HG02678 (cell line): ENCODE results near the gene USP49.

Experiments used
- ATAC-seq: cut with Tn5 transposase; IDR thresholded peaks from one replicate; pipeline ENCODE4 v1.9.1; 2021; ENCODE audit warnings: mild to moderate bottlenecking, moderate library complexity; ENCODE audit not compliant: unreplicated experiment

USP49 gene

DNA sequence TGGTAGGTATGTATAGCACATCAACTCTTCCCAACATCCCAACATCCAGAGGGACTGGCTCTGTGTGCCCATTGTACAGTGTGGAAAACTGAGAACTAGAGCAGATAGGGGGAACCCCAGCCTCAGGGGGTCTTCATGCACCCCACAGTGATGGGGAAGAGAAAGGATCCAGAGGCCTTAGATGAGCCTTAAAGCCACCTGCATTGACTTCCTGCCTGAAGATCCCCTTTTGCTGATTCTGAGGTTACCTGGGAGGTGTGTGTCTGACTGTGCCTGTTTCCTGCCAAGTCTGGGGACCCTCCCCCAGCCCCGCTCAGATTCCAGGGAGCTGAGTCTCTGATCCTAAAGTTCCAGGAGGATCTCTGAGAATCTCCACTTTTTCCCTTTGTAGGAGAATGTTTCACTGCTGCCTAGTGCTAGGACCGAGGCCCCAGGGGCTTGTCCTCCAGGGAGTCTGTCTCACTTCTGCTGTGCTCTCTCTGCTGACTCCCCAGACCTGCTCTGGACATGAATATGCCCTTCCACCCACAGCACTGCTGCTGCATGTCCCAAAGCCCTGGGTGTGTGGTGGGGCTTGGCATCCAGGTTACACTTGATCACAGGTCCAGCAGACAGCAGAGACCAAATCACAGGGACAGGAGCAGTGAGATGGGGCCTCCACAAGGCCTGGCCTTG lies 135.1 kb downstream of the USP49 start:
- ATAC-seq = no peak

DNA sequence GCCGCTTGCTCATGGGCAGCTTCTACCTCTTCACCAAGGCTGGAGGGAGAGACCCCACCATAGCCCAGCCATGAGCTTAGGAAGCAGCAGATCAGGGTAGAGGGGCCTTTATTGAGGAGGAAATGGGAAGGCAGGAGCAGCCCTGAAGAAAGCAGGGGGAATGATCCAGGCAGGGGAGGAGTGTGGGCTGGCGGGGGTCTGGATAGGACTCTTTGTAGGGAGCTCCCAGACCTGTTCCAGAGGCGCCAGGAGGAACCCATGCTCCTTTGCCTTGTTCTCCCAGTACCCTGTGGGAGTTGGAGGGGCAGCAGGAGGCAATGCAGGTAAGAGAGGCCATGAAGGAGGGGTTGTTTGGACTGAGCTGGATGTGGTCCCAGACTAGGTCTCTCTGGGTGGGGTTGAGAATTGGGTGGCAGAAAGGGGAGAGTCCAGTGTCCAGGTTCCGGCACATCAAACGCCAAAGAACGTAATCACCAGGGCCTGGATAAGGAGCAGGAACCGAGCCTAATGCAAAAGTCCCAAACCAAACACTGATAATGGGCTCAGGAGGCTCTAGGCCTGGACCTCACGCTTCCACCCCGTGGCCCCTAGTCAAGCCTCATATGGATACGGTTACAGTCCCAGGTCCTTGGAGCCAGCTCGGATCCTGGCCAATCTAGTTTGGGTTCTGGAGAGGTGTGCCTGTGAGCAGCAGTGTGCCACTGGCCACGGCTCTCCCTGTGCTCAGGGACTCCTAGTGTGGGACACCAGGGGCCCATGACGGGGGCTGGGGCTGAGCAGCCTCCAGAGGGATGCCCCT lies 135.9 kb downstream of the USP49 start:
- no peak for ATAC-seq

DNA sequence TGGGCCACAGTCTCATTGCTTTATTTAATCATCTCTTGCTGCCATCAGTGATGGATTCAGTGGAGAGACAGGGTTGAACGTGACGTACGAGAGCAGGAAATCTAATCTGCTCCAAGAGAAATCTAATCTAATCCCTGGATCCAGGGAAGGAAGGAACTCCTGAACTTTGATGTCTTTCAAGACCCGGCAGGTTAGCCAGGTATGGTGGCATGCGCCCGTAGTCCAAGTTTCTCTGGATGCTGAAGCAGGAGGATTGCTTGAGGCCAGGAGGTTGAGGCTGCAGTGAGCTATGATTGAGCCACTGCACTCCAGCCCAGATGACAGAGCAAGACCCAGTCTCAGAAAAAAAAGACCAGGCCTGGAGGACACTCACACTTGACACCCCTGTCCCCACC lies 136.5 kb downstream of the USP49 start:
- ATAC-seq = no peak

DNA sequence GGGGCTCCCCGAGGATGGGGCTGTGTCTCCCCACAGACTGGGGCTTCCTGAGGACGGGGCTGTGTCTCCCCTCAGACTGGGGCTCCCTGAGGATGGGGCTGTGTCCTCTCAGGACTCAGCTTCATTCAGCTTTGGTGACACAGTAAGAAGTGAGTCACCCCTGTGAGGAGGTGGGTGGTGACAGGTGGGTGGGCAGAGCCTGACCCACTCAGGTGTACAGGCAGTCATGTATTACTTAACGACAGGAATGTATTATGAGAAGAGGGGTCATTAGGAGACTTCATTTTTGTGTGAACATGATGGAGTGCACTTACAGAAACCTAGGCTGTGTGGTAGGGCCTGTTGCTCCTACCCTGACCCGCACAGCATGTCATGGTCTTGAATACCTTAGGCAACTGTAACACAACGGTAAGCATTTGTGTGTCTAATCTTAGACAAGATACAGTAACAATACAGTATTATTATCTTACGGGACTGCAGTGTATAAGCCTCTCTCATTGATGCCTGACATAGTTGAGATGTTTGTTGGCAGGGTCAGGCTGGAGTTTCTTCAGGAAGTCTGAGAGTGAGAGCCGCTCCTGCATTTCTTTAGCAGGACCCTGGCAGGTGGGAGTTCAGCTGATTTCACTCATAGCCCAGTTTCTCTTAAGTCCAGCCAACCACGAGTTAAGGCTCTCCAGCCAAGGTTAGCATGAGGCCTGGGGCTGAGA lies 137.1 kb downstream of the USP49 start:
- ATAC-seq = no peak

DNA sequence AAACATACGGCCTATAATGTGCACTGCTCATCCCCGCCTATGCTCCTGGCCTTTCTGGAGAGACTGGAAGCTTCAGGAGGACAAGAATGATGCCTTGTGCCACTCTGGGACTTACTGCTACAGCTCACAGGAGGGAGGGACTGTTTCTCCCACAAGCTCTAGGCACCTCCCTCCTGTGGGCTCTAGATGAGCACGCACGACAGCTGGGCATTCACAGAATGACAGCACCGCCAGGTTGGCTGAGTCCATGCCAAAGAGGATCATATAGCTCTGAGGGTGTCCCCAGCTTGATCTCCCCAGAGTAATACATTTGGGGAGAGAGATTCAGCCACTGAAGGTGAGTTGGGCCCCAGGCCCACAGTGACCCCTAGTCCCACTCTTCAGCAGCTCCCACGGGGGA lies 137.9 kb downstream of the USP49 start:
- no peak for ATAC-seq

DNA sequence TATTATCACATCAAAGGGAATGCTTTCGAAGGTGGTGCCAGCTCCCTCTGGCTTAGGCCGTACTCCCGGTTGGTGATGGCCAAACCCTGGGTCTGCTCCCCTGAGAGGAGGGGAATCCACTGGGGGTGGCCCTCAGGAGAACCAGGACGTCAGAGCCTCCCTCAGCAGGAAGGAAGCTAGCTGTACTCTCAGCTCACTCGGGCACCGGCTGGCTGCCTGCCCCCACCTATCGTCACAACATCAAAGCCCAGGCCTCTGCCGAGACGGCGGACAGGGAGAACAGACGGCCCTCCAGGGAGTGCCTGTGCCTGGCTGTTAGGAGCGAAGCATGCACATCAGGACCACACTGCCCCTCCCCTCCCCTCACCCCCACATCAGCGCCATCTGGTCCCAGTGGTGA lies 138.8 kb downstream of the USP49 start:
- no peak for ATAC-seq

DNA sequence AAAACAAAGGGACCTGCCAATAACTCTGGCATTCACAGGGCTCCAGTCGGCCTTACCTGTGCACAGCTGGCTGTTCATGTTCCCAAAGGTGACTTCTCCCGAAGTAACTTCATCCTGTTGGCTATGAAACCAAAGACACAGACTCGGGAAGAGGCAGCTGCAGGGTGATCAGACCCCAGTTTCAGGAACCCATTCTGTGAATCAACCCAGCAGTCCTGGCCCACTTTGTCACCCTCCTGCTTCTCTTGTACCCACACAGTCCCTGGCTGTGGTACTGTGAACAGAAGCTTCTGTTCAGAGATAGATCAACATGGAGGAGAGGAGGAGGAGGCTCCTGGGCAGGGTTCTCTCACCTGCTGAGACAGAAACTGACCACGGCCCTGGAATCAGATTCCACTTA lies 139.3 kb downstream of the USP49 start:
- ATAC-seq = no peak

DNA sequence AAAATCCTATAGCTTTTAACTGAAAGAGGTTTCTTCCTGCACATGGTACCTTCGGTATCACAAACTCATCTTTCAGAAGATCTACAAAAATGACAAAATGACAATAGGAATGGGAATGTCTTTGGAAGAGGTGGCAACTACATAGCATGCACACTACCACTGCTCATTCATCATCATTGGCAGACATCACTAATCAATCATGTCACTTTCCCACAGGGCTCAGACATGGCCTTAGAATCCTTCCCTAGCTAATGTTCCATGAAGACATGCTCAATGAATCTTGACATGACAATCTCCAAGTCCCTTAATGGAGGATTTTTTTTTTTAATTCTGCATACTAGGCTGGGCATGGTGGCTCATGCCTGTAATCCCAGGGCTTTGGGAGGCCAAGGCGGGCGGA lies 144.8 kb downstream of the USP49 start:
- no peak for ATAC-seq

DNA sequence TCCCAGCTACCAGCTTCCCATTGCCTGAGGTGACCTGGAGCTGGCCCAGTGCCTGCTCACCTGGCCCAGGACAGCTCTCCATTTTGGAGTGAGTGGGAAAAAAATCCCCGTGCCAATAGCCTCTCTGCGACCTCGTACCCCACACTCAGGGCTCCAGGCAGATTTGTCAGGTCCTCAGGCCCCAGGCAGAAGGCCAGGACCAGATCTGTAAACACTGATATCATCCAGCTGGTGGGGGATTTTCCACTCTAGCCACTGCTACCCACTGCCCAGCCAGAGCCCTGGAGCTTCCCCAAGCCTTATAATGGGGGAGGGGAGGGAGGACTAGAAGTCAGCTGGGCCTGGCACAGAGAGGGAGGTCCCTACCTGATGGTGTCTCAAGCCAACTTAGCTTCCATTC lies 146.6 kb downstream of the USP49 start:
- ATAC-seq = no peak

DNA sequence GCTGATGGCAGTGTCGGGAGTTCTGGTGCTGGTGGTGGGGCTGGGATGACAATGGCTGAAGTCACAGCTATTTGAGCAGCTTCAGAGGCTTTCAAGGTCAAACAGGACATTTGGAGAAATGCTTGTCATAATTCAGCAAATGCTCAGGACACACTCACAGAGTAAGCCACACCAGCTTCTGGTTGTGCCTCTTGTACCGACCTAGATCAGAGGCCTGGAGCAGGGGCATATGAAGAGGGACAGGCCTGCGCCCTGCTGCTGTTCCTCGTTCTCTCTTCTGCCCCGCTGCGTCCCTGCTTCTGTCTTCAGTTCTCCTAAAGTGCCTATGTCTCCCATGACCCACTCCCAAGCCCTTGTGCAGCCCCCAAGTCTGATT lies 147.1 kb downstream of the USP49 start:
- no peak for ATAC-seq

DNA sequence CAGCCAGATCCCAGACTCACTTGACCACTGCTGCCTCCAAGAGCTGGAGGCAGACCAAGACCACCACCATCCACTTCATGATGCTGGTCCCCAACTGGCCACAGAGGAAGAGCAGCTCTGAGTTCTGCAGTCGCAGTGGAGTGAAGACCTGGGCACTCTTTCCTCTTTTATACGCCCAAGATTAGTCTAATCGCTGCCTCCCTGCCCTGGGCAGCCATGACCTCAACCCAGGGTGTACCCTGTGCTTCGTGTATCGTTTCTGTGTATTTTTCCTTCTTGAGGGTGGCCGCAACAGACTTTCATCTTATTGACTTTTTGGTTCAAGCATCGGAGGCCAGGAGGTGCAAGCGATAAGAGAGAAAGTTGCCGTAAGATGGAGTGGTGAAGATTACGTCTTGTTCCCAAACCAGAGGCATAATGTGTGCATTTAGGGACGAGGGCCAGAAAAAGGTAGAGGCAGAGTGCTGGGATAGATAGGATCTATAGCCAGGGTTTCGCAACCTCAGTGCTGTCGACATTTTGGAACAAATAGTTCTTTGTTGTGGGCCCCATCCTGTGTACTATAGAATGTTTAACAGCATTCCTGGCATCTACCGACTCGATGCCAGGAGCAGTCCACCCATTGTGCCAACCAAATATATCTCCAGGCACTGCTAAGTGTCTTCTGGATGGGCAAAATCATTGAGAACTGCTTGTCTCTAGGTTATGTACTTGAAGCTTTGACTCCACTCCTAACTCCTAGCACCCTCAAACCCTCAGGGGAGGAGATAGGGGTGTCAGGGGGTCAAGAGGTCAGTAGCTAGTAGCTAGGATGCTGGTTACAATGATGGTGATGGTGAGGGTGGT lies 147.7 kb downstream of the USP49 start, which contains the start of gene PGC:
Gene PGC (minus strand): TSS at position 142 of the 846 bp plus-strand sequence. CDS start 63 bp downstream, at position 79.
- ATAC-seq = no peak

DNA sequence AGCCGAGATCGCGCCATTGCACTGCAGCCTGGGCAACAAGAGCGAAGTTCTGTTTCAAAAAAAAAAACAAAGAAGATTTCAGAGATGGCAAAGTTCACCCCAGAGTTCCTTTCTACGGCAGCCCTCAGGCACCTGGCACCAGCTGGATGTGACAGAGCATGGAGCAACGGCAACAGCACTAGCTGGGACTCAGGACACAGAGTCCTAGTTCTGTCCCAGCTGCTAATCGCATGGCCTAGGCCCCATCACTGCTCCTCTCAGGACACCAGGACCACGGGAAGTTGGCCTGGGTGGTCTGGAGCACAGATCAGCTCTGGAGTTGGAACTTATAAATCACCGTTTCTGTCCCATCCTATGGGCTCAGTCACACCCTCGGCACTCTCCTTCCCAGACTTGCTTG lies 149.1 kb downstream of the USP49 start:
- ATAC-seq = no peak

DNA sequence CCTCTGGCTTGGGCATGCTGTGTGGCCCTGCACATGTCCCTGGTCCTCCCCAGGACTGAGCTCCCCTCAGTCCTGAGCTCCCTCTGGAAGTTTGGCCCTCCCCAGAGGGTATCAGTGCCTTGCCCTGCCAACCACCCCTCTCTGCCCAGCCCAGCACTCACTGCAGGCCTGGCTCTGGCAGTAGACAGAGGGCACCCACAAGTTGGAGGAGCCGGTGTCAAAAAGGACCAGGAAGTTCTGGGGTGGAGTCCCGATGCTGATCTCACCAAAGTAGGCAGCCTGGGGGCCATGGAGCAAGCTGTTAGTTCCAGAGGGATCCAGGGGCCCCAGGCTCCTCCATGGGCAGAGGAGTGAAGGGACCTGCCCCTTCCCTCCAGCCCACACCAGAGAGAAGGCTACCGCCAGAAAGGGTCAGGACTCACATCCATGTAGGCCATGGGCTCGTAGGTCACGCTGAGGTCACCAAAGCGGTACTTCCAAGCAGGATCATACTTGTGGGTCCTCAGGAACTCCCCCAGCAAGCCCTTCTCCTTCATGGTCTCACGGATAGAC lies 150.9 kb downstream of the USP49 start:
- no peak for ATAC-seq

DNA sequence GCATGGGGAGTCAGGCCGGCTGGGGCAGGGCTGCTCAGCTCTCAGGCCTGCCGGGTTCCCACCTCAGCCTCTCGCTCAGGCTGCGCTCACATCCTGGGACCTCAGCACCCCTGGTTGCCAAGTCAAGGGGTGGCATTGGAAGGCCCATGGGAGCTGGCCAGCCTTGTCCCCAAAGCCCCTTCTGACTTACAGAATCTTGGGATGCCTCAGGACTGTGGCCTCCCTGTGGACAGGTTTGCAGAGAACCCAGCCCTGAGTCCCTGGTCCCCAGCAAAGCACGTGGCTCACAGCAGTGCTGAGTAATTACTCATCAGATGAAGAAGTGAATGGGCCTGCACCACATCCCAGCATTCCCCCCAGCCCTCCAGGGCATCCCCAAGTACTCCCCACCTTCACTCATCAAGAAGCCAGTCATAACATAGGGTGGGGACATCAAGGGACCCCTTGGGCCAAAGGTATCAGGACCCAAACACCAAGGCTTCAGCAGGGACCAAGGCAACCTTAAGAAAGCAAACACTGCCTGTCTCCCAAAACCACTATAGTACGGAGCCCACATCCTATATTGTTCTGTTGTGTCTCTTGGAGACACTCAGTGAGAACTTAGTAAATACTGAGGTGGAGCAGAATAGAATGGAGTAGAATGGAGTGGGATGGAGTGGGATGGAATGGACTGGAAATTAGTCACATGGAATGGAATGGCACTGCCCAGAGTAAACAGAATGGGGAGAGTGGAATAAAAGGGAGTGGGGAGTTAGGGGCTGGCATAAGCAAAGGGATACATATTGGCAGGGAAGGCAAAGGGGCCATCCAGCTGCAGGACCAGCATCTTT lies 151.6 kb downstream of the USP49 start:
- ATAC-seq = no peak

DNA sequence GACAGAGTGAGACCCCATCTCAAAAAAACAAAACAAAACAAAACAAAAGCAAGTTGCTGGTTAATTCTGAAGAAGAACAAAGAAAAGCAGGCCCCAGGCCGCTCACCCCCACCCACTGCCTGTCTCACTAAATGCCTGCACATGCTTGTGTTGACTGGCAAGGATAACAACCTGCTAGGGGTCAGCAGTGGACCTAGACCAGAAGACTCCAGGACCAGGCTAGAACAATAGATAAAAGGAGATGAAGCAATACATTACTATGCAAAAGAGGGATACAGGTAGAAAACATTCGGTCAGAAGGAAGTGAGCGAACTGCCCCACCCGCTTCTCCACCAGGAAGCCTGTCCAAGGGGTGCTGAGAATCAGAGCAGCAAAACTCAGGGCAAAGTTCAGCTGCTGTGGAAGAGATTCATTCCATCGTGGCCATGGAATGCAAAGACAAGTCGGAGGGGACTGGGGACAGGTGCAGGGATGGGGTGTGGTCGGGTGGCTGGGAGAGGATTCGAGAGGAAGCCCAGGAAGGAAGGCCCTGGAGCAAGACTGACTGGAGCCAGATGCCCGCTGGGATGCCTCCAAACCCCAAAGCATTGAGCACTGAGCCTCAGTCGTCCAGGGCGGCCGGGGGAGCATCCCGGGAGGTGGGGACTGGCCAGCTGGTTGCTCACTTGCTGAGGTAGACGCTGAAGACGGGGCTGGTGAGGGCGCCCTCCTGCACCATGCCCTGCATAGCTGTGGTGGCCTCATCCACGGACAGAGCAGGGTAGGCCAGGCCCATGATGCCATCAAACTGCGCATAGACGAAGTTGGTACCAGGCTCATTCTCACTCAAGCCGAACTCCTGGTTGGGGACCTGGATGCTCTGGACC lies 153.3 kb downstream of the USP49 start:
- no peak for ATAC-seq

DNA sequence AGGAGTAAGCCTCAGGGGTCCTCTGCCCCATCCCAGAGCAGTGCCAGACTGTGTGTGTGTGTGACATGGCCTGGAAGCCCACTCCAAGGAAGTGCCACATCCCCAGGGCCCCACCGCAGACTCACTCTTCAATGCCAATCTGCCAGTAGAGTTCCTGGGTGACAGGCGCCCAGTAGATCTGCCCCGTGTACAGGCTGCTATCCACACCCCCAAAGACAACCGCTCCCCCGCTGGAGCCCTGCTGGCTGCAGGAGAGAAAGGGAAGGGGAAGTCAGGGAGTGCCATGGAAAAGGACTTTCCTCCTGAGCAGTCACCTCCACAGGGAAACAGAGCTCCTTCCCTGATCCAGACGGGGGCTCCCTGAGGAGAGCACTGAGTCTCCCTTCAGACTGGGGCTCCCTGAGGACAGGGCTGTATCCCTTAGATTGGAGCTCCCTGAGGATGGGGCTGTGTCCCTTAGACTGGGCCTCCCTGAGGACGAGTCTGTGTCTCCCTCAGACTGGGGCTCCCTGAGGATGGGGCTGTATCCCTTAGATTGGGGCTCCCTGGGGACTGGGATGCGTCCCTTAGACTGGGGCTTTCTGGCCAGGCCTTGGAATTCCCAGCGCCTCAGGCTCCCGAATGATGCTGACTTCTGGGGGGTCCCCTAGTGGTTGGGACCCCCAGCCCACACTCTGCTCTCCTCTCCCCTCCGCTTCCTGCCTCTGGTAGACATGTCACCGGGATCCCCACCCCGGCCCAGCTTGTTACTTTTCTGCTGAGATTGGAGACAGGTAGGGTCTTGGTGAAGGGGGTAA lies 154.6 kb downstream of the USP49 start:
- no peak for ATAC-seq
